HG02610 (cell line): ENCODE results near the gene SLC10A1.
"Not testable (repeated sequence)": the region's sequence is repeated elsewhere in the genome, so short reads cannot be mapped to it uniquely, and the experiment has no call there.

Experiments used
- ATAC-seq: cut with Tn5 transposase; IDR thresholded peaks from one replicate; pipeline ENCODE4 v1.9.1; 2021; ENCODE audit warnings: mild to moderate bottlenecking, moderate library complexity; ENCODE audit not compliant: unreplicated experiment

Gene SLC10A1

GRCh38 chr14:69796797-69797500 lies at the start of gene SLC10A1:
TSS of gene SLC10A1 (minus strand) at chr14:69797241. CDS start at chr14:69797155, 86 bp downstream.
- ATAC-seq, result no peak

DNA sequence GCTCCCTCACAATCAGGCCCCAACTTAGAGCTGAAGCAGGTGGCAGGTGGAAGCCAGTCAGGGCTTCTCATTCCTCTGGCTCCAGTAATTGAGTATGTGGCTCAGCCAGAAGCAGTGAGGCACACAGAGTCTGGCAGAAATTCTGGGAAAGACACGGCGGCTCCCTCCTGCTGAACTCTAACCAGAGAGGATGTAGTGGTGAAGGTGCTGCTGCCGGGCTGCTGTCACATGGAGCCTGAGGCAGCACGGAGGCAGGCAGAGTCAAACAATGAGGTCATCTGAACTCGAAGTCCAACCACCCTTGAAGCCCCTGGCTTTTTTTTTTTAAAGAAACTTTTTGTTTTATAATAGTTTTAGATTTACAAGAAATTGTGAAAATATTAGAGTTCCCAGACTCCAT lies 48.7 kb upstream of the SLC10A1 start:
- ATAC-seq, result no peak

DNA sequence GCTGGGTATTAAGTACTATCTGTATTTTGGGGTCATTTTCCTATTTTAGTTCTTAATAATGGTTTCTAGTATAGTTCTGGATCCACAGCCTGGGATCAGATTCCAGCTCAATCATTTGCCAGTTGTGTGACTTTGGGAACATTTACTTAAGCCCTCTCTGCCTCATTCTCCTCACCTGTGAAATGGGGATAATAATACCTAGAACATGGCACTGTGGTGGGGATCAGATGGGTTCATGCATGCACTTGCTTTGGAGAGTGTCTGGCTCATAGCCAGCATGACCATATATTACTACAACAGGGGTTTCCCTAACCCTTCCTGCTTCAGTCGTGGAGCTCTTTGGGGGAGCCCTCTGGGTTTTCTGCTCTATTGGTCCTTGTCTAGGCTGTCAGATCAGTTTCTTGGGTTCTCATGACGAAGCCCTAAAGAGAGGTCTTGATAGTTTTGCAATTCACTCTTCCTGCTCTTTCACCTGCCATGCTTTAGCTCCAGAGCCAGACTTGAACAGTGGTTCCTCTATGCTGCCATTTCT lies 48.1 kb upstream of the SLC10A1 start:
- no peak for ATAC-seq

DNA sequence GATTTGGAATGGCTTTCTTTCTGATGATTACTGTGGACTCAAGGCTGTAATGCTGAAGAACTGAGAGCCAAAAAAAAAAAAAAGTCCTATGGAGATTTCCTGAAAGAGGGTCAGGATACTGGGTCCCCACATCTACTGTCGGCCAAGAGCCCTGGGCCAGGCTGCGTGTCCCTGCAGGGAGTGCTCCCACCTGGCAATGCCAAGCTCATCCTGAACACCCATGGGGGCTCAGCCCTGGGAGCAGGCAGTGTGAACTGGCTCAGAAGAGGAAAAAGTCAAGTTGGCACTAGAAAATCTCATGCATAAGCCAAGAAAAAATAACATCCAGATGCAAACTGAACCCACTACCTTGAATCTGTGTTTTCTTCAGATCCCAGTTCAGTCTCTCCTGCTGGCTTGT lies 47.1 kb upstream of the SLC10A1 start:
- ATAC-seq, result no peak

DNA sequence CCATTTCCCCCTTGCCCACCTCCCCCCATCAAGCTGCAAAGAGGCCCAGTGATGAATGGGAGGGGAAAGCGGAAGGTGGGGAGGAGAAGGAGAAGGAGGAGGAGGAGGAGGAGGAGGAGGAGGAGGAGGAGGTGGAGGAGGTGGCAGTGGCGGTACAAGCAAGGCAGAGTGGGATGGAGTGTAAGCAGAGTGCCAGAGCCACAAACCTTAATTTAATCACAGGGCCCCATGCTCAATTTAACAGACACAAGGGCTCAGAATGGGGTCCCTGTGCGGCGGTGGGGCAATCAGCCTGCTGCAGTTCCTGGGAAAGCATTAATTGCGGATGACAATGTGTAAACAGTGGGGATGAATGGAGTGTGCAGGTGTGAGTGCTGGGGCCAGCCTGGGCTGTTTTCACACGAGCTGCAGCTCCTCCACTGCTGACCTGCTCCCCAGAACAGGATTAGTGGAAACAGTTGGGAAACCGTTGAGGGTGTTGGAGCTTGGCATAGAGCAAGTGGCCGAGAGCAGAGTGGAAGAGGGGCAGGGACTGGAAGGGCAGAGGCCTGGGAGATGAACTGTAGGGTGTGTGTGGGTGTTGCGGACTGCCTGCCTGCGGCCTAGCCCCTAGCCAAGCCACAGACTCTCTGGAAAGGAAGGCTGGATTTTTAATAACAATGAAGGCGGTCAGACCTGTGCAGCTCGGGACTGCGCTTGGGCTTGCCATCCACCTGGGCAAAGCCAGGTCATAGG lies 45.8 kb upstream of the SLC10A1 start:
- no peak for ATAC-seq

- ATAC-seq, result no peak
Observed at GRCh38 chr14:69841656-69842055, 44.6 kb upstream of the SLC10A1 start.

GRCh38 chr14:69839661-69840060 lies 42.6 kb upstream of the SLC10A1 start:
- no peak for ATAC-seq

GRCh38 chr14:69838881-69839416 lies 41.9 kb upstream of the SLC10A1 start:
- no peak for ATAC-seq

GRCh38 chr14:69828879-69829278 lies 31.8 kb upstream of the SLC10A1 start:
- ATAC-seq, result no peak

- ATAC-seq, result no peak
Observed at GRCh38 chr14:69828354-69828753, 31.3 kb upstream of the SLC10A1 start.

GRCh38 chr14:69827560-69827959 lies 30.5 kb upstream of the SLC10A1 start:
- no peak for ATAC-seq

GRCh38 chr14:69822456-69822855 lies 25.4 kb upstream of the SLC10A1 start:
- no peak for ATAC-seq

GRCh38 chr14:69820991-69821390 lies 23.9 kb upstream of the SLC10A1 start:
- no peak for ATAC-seq

- no peak for ATAC-seq
Observed at GRCh38 chr14:69819607-69820006, 22.6 kb upstream of the SLC10A1 start.

DNA sequence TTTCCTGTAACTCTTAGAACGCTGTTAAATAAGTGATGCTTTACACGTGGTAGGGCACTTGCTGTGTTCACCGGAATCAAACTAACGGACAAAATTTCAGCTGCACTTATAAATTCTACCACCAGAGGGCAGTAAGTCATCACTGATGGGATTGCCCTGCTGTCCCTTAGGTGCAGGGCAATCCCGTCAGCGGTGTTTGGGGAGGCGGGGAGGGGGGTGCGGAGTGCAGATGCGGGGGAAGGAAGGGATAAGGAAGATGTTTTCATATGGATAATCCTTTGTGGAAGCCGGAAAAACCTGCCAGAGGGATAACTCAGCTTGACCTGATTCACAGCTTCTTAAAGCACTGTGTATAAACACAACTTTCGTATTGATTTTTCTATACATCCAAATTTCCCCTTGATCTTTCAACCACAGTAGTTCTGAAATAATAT lies 21.7 kb upstream of the SLC10A1 start:
- ATAC-seq, result no peak

- ATAC-seq, result no peak
Observed at GRCh38 chr14:69816216-69816615, 19.2 kb upstream of the SLC10A1 start.

- no peak for ATAC-seq
Observed at GRCh38 chr14:69815556-69815955, 18.5 kb upstream of the SLC10A1 start.

- ATAC-seq, result no peak
Observed at GRCh38 chr14:69814397-69814796, 17.4 kb upstream of the SLC10A1 start.

DNA sequence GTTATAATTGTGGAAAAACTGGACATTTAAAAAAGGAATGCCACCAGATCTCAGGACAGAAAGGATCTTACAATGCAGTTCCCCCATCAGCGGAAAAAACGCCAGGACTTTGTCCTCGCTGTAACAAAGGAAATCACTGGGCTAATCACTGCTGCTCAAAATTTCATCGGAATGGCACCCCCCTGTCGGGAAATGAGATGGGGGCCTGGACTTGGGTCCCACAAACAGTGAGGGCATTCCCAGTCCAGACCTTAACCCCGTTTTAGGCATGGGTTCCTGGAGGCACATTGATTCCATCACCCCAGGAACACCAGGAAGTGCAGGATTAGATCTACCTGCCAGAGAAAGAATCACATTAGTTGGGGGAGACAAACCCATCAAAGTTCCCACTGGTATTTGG lies 16.3 kb upstream of the SLC10A1 start:
- not testable (repeated sequence) for ATAC-seq

DNA sequence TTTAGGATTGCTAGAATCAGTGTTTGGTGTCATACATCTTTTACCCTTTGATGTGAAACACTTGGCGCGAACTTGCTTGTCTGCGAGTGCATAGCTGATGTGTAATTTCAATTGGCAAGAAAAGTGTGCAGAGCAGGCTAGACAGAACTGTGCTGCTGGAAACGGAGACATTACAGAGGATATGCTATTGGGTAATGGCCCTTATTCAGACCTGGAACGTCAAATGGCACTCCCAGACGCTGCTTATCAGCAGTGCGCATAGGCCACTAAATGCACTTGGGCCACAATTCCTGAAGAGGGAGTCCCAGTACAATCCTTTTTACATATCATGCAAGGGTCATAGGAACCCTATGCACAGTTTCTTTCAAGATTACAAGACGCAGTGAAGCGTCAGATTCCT lies 15.7 kb upstream of the SLC10A1 start:
- no peak for ATAC-seq

GRCh38 chr14:69811868-69812252 lies 14.8 kb upstream of the SLC10A1 start:
- no peak for ATAC-seq
